Parathyroid adenoma (tissue), 2 donors: ENCODE data around the gene DSG1.

Experiments used
- H2AFZ ChIP-seq: fragments of 300-600 bp; sonication (generic); one replicate; pipeline ENCODE4 v1.7.0; 2017; ENCODE audit warnings: antibody characterized with exemption, mild to moderate bottlenecking
- H3K27ac ChIP-seq: fragments of 300-600 bp; sonication (generic); one replicate; pipeline ENCODE4 v1.7.0; 2017
- H3K27me3 ChIP-seq: fragments of 300-600 bp; sonication (generic); one replicate; pipeline ENCODE4 v1.7.0; 2017; ENCODE audit warnings: low read length; ENCODE audit not compliant: control insufficient read depth, insufficient read depth
- H3K36me3 ChIP-seq: fragments of 300-600 bp; sonication (generic); one replicate; pipeline ENCODE4 v1.7.0; 2017; ENCODE audit warnings: low read length; ENCODE audit not compliant: control insufficient read depth, insufficient read depth
- H3K4me1 ChIP-seq: fragments of 300-600 bp; sonication (generic); one replicate; pipeline ENCODE4 v1.7.0; 2017; ENCODE audit warnings: control low read depth
- H3K4me2 ChIP-seq: fragments of 300-600 bp; sonication (generic); one replicate; pipeline ENCODE4 v1.7.0; 2017; ENCODE audit warnings: low read length
- H3K4me3 ChIP-seq: fragments of 300-600 bp; sonication (generic); one replicate; pipeline ENCODE4 v1.7.0; 2017; ENCODE audit warnings: low read depth, low read length
- H3K79me2 ChIP-seq: fragments of 300-600 bp; sonication (generic); one replicate; pipeline ENCODE4 v1.7.0; 2017; ENCODE audit warnings: control low read depth
- H3K9ac ChIP-seq: fragments of 300-600 bp; sonication (generic); one replicate; pipeline ENCODE4 v1.7.0; 2017; ENCODE audit warnings: mild to moderate bottlenecking
- H3K9me3 ChIP-seq: fragments of 300-600 bp; sonication (generic); one replicate; pipeline ENCODE4 v1.7.0; 2017; ENCODE audit warnings: low read length; ENCODE audit not compliant: control insufficient read depth
- TF ChIP-seq, protein P1 (sequence below): fragments of 300-600 bp; sonication (generic); IDR thresholded peaks from one replicate; pipeline ENCODE4 v1.7.0; 2017; ENCODE audit warnings: antibody characterized with exemption, mild to moderate bottlenecking
- donor health status: primary hyperparathyroidism.

DSG1 gene

DNA sequence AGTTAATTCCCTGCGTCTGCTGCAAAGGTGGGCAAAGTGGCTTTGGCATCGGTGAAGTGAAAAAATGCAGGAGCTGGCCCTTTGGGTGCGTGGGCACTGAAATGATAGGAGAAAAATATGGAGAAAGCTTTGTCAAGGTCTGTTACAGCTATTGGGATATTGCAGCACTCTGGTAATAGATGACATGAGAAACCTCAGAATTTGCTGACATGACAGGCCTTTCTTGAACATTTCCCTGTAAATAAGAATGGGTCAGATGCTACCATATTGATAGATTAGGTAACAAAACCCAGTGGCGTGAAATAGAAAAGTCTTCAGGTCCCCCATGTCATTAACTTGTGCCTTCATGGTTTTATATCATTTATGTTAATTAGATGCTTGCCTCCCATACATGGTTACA lies 46.2 kb downstream of the DSG1 start:
- Histone ChIP-seq H3K79me2 (no peaks in the 10 kb centered on the region), H3K36me3 (no peaks in the 10 kb centered on the region), H3K4me2 (no peak overlapping the region), H2AFZ (no peak overlapping the region), H3K27me3 (no peaks in the 10 kb centered on the region), H3K4me1 (no peaks in the 10 kb centered on the region), H3K9ac (no peak overlapping the region), H3K4me3 (no peak overlapping the region), H3K27ac (no peak overlapping the region), H3K9me3 (no peaks in the 10 kb centered on the region)
- TF ChIP-seq, protein P1, sequence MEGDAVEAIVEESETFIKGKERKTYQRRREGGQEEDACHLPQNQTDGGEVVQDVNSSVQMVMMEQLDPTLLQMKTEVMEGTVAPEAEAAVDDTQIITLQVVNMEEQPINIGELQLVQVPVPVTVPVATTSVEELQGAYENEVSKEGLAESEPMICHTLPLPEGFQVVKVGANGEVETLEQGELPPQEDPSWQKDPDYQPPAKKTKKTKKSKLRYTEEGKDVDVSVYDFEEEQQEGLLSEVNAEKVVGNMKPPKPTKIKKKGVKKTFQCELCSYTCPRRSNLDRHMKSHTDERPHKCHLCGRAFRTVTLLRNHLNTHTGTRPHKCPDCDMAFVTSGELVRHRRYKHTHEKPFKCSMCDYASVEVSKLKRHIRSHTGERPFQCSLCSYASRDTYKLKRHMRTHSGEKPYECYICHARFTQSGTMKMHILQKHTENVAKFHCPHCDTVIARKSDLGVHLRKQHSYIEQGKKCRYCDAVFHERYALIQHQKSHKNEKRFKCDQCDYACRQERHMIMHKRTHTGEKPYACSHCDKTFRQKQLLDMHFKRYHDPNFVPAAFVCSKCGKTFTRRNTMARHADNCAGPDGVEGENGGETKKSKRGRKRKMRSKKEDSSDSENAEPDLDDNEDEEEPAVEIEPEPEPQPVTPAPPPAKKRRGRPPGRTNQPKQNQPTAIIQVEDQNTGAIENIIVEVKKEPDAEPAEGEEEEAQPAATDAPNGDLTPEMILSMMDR, result no peak

DNA sequence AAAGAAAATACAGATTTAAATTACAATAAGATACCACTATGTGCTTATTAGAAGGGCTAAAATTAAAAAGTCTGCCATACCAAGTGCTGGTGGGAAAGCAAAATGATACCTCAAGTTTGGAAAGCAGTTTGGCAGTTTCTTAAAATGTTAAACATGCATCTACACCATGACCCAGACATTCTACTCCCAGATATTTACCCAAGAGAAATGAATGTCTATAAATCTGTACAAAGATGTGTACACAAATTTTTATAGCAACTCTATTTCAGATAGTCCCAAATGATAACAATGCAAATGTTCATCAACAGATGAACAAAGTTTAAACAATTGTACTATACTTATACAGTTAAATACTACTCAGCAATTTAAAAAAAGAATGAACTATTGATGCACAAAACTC lies 51.5 kb downstream of the DSG1 start:
- Histone ChIP-seq H3K4me3 (no peak overlapping the region), H3K4me2 (no peak overlapping the region), H3K79me2 (no peaks in the 10 kb centered on the region), H3K4me1 (no peaks in the 10 kb centered on the region), H3K27me3 (no peaks in the 10 kb centered on the region), H3K9ac (no peak overlapping the region), H3K9me3 (no peaks in the 10 kb centered on the region), H3K27ac (no peak overlapping the region), H2AFZ (no peak overlapping the region), H3K36me3 (no peaks in the 10 kb centered on the region)
- TF ChIP-seq, protein P1, result no peak

DNA sequence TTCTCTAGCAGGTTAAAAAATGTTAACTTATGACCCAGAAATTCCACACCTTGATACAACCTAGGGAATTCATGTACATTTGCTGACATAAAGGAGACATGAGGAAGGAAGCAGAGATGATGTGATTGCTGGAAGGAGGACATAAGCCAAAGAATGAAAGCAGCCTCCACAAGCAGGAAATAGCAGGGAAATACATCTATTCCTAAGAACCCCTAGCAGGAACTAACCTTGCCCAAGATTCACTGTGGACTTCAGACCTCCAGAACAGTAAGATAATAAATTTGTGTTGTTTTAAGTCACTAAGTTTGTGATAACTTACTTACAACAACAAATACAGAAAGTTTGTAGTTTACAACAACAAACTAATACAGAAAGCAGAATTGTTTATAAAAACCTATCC lies 54.0 kb downstream of the DSG1 start:
- Histone ChIP-seq H3K4me1 (no peaks in the 10 kb centered on the region), H3K79me2 (no peaks in the 10 kb centered on the region), H3K36me3 (no peaks in the 10 kb centered on the region), H3K9ac (no peak overlapping the region), H3K27ac (no peak overlapping the region), H3K9me3 (no peaks in the 10 kb centered on the region), H3K4me2 (no peak overlapping the region), H3K27me3 (no peaks in the 10 kb centered on the region), H3K4me3 (no peak overlapping the region), H2AFZ (no peak overlapping the region)
- TF ChIP-seq, protein P1, result no peak

DNA sequence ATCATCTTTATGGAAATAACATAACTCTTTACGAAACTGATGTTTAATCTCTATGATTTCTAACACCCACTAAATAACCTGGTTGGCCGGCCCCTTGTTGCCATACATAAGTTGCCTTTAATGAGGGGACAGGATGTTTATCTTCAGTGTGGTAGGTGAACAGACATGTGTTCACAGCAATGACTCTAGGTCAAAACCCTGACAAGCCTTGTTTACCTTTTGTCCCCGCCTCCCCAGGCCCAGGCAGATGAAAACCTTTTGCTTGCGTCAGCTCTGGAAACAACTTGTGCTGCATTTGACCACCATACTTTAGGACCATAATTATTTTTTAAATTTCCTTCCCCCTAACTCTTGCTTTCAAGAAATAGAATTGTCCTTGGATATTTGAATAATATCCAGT lies 55.7 kb downstream of the DSG1 start:
- Histone ChIP-seq H3K36me3 (no peaks in the 10 kb centered on the region), H3K79me2 (no peaks in the 10 kb centered on the region), H3K27ac (no peak overlapping the region), H3K9me3 (no peaks in the 10 kb centered on the region), H3K4me1 (no peaks in the 10 kb centered on the region), H3K9ac (no peak overlapping the region), H3K4me2 (no peak overlapping the region), H3K27me3 (no peaks in the 10 kb centered on the region), H2AFZ (no peak overlapping the region), H3K4me3 (no peak overlapping the region)
- TF ChIP-seq, protein P1, result no peak

DNA sequence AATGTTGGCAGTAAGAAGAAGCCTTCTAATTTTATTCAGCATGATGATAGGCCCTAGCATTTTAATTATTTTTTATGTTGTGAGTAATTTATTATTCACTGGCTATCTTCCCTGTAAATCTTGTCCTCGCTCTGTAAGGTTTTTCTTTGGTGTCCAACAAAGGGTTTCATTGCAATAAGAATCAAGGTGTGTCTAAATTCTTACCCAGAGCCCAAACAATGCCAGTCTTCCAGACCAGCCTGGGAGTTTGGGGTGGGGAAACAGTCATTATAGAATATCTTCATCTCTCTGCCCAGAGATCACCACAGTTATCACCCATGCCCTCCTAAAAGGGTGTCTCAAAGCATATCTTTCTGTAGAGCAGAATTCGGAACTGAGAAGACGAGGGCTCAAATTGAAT lies 58.5 kb downstream of the DSG1 start, which contains the start of gene DSG4:
Gene DSG4, plus strand, starts transcription at position 301 of the 400 bp plus-strand sequence. CDS start 135 bp downstream, outside the sequence.
- H2AFZ ChIP-seq, result no peak within 1 kb of the TSS
- TF ChIP-seq, protein P1, result no peak
- H3K36me3 ChIP-seq, result no peaks in the 10 kb centered on the region
- H3K79me2 ChIP-seq, result no peaks in the 10 kb centered on the region
- no peak within 1 kb of the TSS for H3K4me3 ChIP-seq
- H3K27me3 ChIP-seq, result no peaks in the 10 kb centered on the region
- no peaks in the 10 kb centered on the region for H3K9me3 ChIP-seq
- no peak within 1 kb of the TSS for H3K9ac ChIP-seq
- no peak within 1 kb of the TSS for H3K27ac ChIP-seq
- H3K4me1 ChIP-seq, result no peaks in the 10 kb centered on the region
- H3K4me2 ChIP-seq, result no peak within 1 kb of the TSS
